GM12878 (cell line): ENCODE measurements around the gene PLPPR1. TPM values are rescaled to one million over a fixed set of nuclear protein-coding genes. Genes with fewer than 3 reads are reported as not detected.

Source experiments
- ATAC-seq: fragments of 200-7000 bp; cut with Tn5 transposase; 3 replicates; pipeline ENCODE4 v1.9.1; 2020; ENCODE audit warnings: mild to moderate bottlenecking, moderate library complexity
- BruUV-seq: library from RNA; stranded (reverse); fragments of 400-500 nt; replicated peaks from 2 replicates; lab custom pipeline; 2021; lab: Mats Ljungman, UMichigan
- CTCF ChIA-PET: fragments of 300-600 bp; sonication (Branson Sonifier 250); formaldehyde crosslinking; extraction: SDS; loops from one replicate; lab custom pipeline; 2021; ENCODE audit warnings: inconsistent platforms; lab: Yijun Ruan, JAX
- POLR2A ChIA-PET: fragments of 350-600 bp; formaldehyde crosslinking; extraction: SDS; loops from one replicate; lab custom pipeline; 2021; ENCODE audit warnings: inconsistent platforms; lab: Charles Lee
- RAD21 ChIA-PET: fragments of 300-600 bp; sonication (Branson Sonifier 250); formaldehyde crosslinking; loops from one replicate; lab custom pipeline; 2023; ENCODE audit warnings: antibody characterized with exemption; ENCODE audit not compliant: unreplicated experiment; lab: Charles Lee
- SMC1A ChIA-PET: fragments of 300-600 bp; sonication (Branson Sonifier 250); formaldehyde crosslinking; loops from one replicate; lab custom pipeline; 2023; ENCODE audit not compliant: unreplicated experiment, uncharacterized antibody; lab: Charles Lee
- DNase-seq: peaks from one replicate; pipeline ENCODE4 v3.0.0-alpha.2; 2011; ENCODE audit warnings: low read depth, low spot score
- FAIRE-seq: peaks from 3 replicates; lab custom pipeline; 2011; peaks lifted over from hg19 to GRCh38; lab: Jason Lieb, UNC
- H2AFZ ChIP-seq: 2 replicates; pipeline ENCODE4 v1.6.0; 2011; ENCODE audit warnings: low read depth, low read length, control low read depth; ENCODE audit not compliant: control insufficient read depth
- H3K27ac ChIP-seq: 2 replicates; pipeline ENCODE4 v1.5.1; 2011; ENCODE audit warnings: control low read depth; ENCODE audit not compliant: control insufficient read depth, insufficient read depth
- H3K27me3 ChIP-seq, 2 experiments: replicated peaks in 1 of 2; 2 replicates each; pipeline versions ENCODE4 v1.6.0 to v1.6.1; 2011; ENCODE audit warnings: low read length in 1 of 2; ENCODE audit not compliant: control insufficient read depth in 2 of 2, insufficient read depth in 2 of 2
- H3K36me3 ChIP-seq, 2 experiments: 2 replicates each; pipeline ENCODE4 v1.5.1; 2011; ENCODE audit warnings: low read length in 1 of 2; ENCODE audit not compliant: control insufficient read depth in 2 of 2, insufficient read depth in 2 of 2
- H3K4me1 ChIP-seq: 2 replicates; pipeline ENCODE4 v1.6.1; 2011; ENCODE audit warnings: mild to moderate bottlenecking, low read length, moderate library complexity, mixed read lengths; ENCODE audit not compliant: control insufficient read depth, insufficient read depth
- H3K4me2 ChIP-seq: 2 replicates; pipeline ENCODE4 v1.6.0; 2011; ENCODE audit warnings: control low read depth; ENCODE audit not compliant: control insufficient read depth, insufficient read depth
- H3K4me3 ChIP-seq: fragments of 200-600 bp; sonication (generic); 2 replicates; pipeline ENCODE4 v1.5.1; 2016
- H3K79me2 ChIP-seq: 2 replicates; pipeline ENCODE4 v1.6.0; 2011; ENCODE audit warnings: low read length; ENCODE audit not compliant: control insufficient read depth, insufficient read depth
- H3K9ac ChIP-seq: 2 replicates; pipeline ENCODE4 v1.8.0; 2011; ENCODE audit warnings: low read length, control low read depth, mixed read lengths; ENCODE audit not compliant: control insufficient read depth, insufficient read depth
- H3K9me3 ChIP-seq: replicated peaks from 3 replicates; pipeline ENCODE4 v1.5.1; 2011; ENCODE audit warnings: mild to moderate bottlenecking, low read length; ENCODE audit not compliant: control insufficient read depth, insufficient read depth
- H4K20me1 ChIP-seq: 2 replicates; pipeline ENCODE4 v1.6.0; 2011; ENCODE audit not compliant: control insufficient read depth, insufficient read depth
- ATF7 ChIP-seq: fragments of 450-650 bp; IDR thresholded peaks from 2 replicates; pipeline ENCODE4 v1.6.1; 2016; ENCODE audit warnings: low read depth, mild to moderate bottlenecking
- PAX5 ChIP-seq: IDR thresholded peaks from 2 replicates; pipeline ENCODE4 v1.6.1; 2011; ENCODE audit warnings: low read depth, low read length, borderline replicate concordance
- POLR2A ChIP-seq: IDR thresholded peaks from 2 replicates; pipeline ENCODE4 v1.6.1; 2011; ENCODE audit warnings: low read depth, mild to moderate bottlenecking, low read length
- POLR2AphosphoS2 ChIP-seq: IDR thresholded peaks from 2 replicates; pipeline ENCODE4 v1.6.1; 2011; ENCODE audit warnings: low read depth, mild to moderate bottlenecking, low read length, improper control_type of control experiment, moderate library complexity
- RBBP5 ChIP-seq: fragments of 200-600 bp; sonication (generic); conservative IDR thresholded peaks from 2 replicates; pipeline ENCODE4 v1.6.1; 2016
- SUZ12 ChIP-seq: fragments of 200-600 bp; sonication (generic); IDR thresholded peaks from one replicate; pipeline ENCODE4 v1.6.1; 2018; ENCODE audit warnings: antibody characterized with exemption, mild to moderate bottlenecking; ENCODE audit not compliant: unreplicated experiment
- TBL1XR1 ChIP-seq: IDR thresholded peaks from 2 replicates; pipeline ENCODE4 v1.6.1; 2012; ENCODE audit warnings: low read depth, low read length, improper control_type of control experiment
- ZNF24 ChIP-seq: fragments of 450-650 bp; IDR thresholded peaks from 2 replicates; pipeline ENCODE4 v1.6.1; 2017; ENCODE audit warnings: antibody characterized with exemption, mild to moderate bottlenecking
- WGBS: methylation state at CpG from one replicate; pipeline ENCODE4 v1.1.6; 2016; ENCODE audit warnings: low lambda C conversion rate; ENCODE audit not compliant: insufficient replicate concordance, insufficient coverage; ENCODE audit errors: missing lambda C conversion rate; 5-methylcytosine and 5-hydroxymethylcytosine counted together
- in situ Hi-C: fragments of 300-500 bp; cut with MboI; formaldehyde crosslinking; loops from 9 replicates; pipeline ENCODE4 v1.14.3; 2018; ENCODE audit warnings: mixed read lengths
- intact Hi-C: fragments of 100-400 bp; cut with micrococcal nuclease; formaldehyde crosslinking; loops from one replicate; pipeline ENCODE4 v1.14.2; 2022; ENCODE audit not compliant: unreplicated experiment
- polyA plus RNA-seq, 11 experiments: library from polyadenylated mRNA; depleted of rRNA in 4 of 11; unstranded in 6 of 11; stranded (reverse) in 5 of 11; fragments of >200 nt; fragmentation: Nextera tagmentation in 4 of 11; fragmentation: Illumina TruSeq in 1 of 11; extraction: Ambion mirVana in 4 of 11; extraction: Trizol in 1 of 11; gene quantifications; 1 replicate in 1 of 11; 2 replicates in 10 of 11; pipeline versions ENCODE4 v1.2.1 to v1.2.3, GENCODE V29; 2011 to 2016; ENCODE audit warnings: inconsistent platforms in 2 of 11, missing spikeins in 2 of 11, low read depth in 1 of 11
- total RNA-seq, 4 experiments: library from RNA; depleted of rRNA in 3 of 4; stranded (reverse); fragments of >200 nt in 3 of 4; fragmentation: Illumina TruSeq in 1 of 4; extraction: Trizol in 1 of 4; gene quantifications; 2 replicates each; pipeline versions ENCODE4 v1.2.1 to v1.2.3, GENCODE V29; 2013 to 2021
- TF ChIP-seq, protein P1 (sequence below): IDR thresholded peaks from 2 replicates; pipeline ENCODE4 v1.6.1; 2011; ENCODE audit warnings: low read depth, low read length, improper control_type of control experiment, borderline replicate concordance
- TF ChIP-seq, protein P2 (sequence below): fragments of 450-650 bp; IDR thresholded peaks from 2 replicates; pipeline ENCODE4 v1.6.1; 2014; ENCODE audit warnings: mild to moderate bottlenecking
- TF ChIP-seq, protein P3 (sequence below): IDR thresholded peaks from 2 replicates; pipeline ENCODE4 v1.6.1; 2011; ENCODE audit warnings: mild to moderate bottlenecking, low read depth, low read length, moderate library complexity; ENCODE audit not compliant: insufficient replicate concordance
- TF ChIP-seq, protein P4 (sequence below): fragments of 450-650 bp; IDR thresholded peaks from 2 replicates; pipeline ENCODE4 v1.6.1; 2017; ENCODE audit warnings: mild to moderate bottlenecking, low read depth, inconsistent platforms; ENCODE audit not compliant: poor library complexity, severe bottlenecking
- TF ChIP-seq, protein P5 (sequence below): fragments of 450-650 bp; IDR thresholded peaks from 2 replicates; pipeline ENCODE4 v1.6.1; 2018; ENCODE audit warnings: mild to moderate bottlenecking, low read depth, moderate library complexity; ENCODE audit not compliant: partially characterized antibody

PLPPR1 gene
- total and polyA plus RNA-seq, 10 of the 15 experiments (the other 5 are each of a cell fraction or from before 2014, with no cell fraction given), result 0.69 TPM; not detected in 9

DNA sequence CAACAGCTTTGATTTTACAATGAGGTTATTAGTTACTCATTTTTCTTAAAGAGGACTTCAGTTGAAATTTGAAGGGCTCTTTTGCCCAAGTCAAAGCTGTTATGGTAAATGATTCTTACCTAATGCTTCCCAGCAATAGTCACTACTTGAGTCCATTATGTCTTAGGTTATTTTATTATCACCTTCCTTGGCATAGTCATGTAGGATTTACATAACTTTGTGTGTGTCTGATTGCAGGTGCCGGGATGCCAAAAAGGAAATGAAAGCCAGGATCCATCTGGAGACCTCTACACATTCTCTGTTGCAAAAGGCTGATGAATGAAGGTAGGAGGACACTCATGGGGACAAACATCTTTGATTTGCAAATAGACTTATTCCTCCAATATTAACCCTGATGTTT lies 38.8 kb upstream of the PLPPR1 start:
- ChIA-PET RAD21 (no interaction called here), CTCF (no interaction called here), SMC1A (no interaction called here), POLR2A (no interaction called here)
- H3K27ac ChIP-seq, result no peak overlapping the region
- DNase-seq (no peak), ATAC-seq (no peak), FAIRE-seq (no peak)
- no peak overlapping the region for H3K4me2 ChIP-seq
- no peaks in the 10 kb centered on the region for H3K4me1 ChIP-seq
- H3K4me3 ChIP-seq, result no peak overlapping the region
- no peaks in the 10 kb centered on the region for H3K27me3 ChIP-seq
- 0% methylated on average over 1 of the region's 1 CpG for WGBS
- no peaks in the 10 kb centered on the region for H3K79me2 ChIP-seq
- no peak overlapping the region for H3K9ac ChIP-seq
- H3K36me3 ChIP-seq, result no peaks in the 10 kb centered on the region
- intact Hi-C loops, result no loop called here
- in situ Hi-C loops, result no loop called here
- H4K20me1 ChIP-seq, result no peaks in the 10 kb centered on the region
- BruUV-seq, result no TSS peak
- no peaks in the 10 kb centered on the region for H3K9me3 ChIP-seq
- TF ChIP-seq POLR2A, result no peak
- TF ChIP-seq TBL1XR1, result no peak
- TF ChIP-seq, protein P1, sequence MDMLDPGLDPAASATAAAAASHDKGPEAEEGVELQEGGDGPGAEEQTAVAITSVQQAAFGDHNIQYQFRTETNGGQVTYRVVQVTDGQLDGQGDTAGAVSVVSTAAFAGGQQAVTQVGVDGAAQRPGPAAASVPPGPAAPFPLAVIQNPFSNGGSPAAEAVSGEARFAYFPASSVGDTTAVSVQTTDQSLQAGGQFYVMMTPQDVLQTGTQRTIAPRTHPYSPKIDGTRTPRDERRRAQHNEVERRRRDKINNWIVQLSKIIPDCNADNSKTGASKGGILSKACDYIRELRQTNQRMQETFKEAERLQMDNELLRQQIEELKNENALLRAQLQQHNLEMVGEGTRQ, result no peak
- TF ChIP-seq POLR2AphosphoS2, result no peak
- TF ChIP-seq PAX5, result no peak
- no peak for TF ChIP-seq ZNF24
- TF ChIP-seq, protein P2, sequence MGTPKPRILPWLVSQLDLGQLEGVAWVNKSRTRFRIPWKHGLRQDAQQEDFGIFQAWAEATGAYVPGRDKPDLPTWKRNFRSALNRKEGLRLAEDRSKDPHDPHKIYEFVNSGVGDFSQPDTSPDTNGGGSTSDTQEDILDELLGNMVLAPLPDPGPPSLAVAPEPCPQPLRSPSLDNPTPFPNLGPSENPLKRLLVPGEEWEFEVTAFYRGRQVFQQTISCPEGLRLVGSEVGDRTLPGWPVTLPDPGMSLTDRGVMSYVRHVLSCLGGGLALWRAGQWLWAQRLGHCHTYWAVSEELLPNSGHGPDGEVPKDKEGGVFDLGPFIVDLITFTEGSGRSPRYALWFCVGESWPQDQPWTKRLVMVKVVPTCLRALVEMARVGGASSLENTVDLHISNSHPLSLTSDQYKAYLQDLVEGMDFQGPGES, result no peak
- TF ChIP-seq, protein P3, sequence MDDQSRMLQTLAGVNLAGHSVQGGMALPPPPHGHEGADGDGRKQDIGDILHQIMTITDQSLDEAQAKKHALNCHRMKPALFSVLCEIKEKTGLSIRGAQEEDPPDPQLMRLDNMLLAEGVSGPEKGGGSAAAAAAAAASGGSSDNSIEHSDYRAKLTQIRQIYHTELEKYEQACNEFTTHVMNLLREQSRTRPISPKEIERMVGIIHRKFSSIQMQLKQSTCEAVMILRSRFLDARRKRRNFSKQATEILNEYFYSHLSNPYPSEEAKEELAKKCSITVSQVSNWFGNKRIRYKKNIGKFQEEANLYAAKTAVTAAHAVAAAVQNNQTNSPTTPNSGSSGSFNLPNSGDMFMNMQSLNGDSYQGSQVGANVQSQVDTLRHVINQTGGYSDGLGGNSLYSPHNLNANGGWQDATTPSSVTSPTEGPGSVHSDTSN, result no peak
- TF ChIP-seq ATF7, result no peak
- no peak for TF ChIP-seq SUZ12
- TF ChIP-seq RBBP5, result no peak
- TF ChIP-seq, protein P4, sequence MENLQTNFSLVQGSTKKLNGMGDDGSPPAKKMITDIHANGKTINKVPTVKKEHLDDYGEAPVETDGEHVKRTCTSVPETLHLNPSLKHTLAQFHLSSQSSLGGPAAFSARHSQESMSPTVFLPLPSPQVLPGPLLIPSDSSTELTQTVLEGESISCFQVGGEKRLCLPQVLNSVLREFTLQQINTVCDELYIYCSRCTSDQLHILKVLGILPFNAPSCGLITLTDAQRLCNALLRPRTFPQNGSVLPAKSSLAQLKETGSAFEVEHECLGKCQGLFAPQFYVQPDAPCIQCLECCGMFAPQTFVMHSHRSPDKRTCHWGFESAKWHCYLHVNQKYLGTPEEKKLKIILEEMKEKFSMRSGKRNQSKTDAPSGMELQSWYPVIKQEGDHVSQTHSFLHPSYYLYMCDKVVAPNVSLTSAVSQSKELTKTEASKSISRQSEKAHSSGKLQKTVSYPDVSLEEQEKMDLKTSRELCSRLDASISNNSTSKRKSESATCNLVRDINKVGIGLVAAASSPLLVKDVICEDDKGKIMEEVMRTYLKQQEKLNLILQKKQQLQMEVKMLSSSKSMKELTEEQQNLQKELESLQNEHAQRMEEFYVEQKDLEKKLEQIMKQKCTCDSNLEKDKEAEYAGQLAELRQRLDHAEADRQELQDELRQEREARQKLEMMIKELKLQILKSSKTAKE, result no peak
- TF ChIP-seq, protein P5, sequence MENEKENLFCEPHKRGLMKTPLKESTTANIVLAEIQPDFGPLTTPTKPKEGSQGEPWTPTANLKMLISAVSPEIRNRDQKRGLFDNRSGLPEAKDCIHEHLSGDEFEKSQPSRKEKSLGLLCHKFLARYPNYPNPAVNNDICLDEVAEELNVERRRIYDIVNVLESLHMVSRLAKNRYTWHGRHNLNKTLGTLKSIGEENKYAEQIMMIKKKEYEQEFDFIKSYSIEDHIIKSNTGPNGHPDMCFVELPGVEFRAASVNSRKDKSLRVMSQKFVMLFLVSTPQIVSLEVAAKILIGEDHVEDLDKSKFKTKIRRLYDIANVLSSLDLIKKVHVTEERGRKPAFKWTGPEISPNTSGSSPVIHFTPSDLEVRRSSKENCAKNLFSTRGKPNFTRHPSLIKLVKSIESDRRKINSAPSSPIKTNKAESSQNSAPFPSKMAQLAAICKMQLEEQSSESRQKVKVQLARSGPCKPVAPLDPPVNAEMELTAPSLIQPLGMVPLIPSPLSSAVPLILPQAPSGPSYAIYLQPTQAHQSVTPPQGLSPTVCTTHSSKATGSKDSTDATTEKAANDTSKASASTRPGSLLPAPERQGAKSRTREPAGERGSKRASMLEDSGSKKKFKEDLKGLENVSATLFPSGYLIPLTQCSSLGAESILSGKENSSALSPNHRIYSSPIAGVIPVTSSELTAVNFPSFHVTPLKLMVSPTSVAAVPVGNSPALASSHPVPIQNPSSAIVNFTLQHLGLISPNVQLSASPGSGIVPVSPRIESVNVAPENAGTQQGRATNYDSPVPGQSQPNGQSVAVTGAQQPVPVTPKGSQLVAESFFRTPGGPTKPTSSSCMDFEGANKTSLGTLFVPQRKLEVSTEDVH, result no peak
- H2AFZ ChIP-seq, result no peak overlapping the region
